Peyer's patch (tissue), 4 donors: ENCODE results near the gene SH3PXD2B. TPM values are rescaled to one million over a fixed set of nuclear protein-coding genes. Genes with fewer than 3 reads are reported as not detected.

Source experiments
- DNase-seq, 3 donors: peaks; one replicate each; pipeline ENCODE4 v3.0.0-alpha.2; 2017 to 2019
- H3K27ac ChIP-seq, 4 donors: fragments of 200-600 bp; sonication (generic); one replicate each; pipeline ENCODE4 v1.5.1; 2016 to 2019
- H3K27me3 ChIP-seq, 2 donors: fragments of 200-600 bp; sonication (generic); one replicate each; pipeline ENCODE4 v1.5.1; 2019
- H3K36me3 ChIP-seq, 3 donors: fragments of 200-600 bp; sonication (generic); one replicate each; pipeline ENCODE4 v1.5.1; 2016 to 2019
- H3K4me1 ChIP-seq, 4 donors: fragments of 200-600 bp; sonication (generic); one replicate each; pipeline ENCODE4 v1.5.1; 2016 to 2019
- H3K4me3 ChIP-seq, 4 donors: fragments of 200-600 bp; sonication (generic); 1 replicate in 3 of 4; 2 replicates in 1 of 4; pipeline ENCODE4 v1.5.1; 2016 to 2019; ENCODE audit warnings: mild to moderate bottlenecking in 1 of 4
- H3K9me3 ChIP-seq, 4 donors: fragments of 200-600 bp; sonication (generic); one replicate each; pipeline ENCODE4 v1.5.1; 2016 to 2019; ENCODE audit warnings: mild to moderate bottlenecking in 1 of 4
- CTCF ChIP-seq, 6 experiments: fragments of 450-650 bp in 4 of 6; fragments of 200-600 bp in 2 of 6; sonication (generic) in 1 of 6; IDR thresholded peaks; one replicate each; pipeline ENCODE4 v1.5.1; 2017 to 2019; ENCODE audit warnings: antibody characterized with exemption in 6 of 6, mild to moderate bottlenecking in 3 of 6, moderate library complexity in 1 of 6
- POLR2A ChIP-seq, 2 donors: fragments of 450-650 bp; IDR thresholded peaks; one replicate each; pipeline ENCODE4 v1.5.1; 2017; ENCODE audit warnings: antibody characterized with exemption in 2 of 2, mild to moderate bottlenecking in 2 of 2, moderate library complexity in 2 of 2
- total RNA-seq, 4 donors: library from RNA; depleted of rRNA; stranded (reverse); fragments of >200 nt; gene quantifications; one replicate each; pipeline ENCODE4 v1.1.0, GENCODE V29; 2016

Gene SH3PXD2B
- total RNA-seq, 4 donors from 2014 or later = 5.8 to 26.4 (median 11.7) TPM

DNA sequence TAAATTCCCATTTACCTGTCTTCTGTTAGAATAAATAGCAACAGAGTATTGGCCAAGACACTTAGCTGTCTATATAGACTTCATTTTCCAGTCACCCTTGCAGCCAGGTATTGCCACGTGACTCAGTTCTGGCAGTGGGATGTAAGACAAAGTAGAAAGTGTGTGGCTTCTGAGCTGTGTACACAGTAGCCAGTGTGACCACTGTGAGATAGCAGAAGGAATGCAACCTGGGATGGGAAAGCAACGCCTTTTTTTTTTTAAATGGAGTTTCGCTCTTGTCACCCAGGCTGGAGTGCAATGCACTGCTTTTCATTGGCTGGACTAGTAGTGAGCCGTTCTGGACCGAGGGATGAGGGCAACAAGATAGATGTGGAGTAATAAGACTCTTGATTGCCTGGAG, 106.2 kb downstream of the SH3PXD2B start:
- peaks cover 0 to 26% (median 0%) of the 10 kb centered on the region in 3 donors for H3K36me3 ChIP-seq
- H3K4me3 ChIP-seq = no peak overlapping the region
- DNase-seq = no peak
- no peaks in the 10 kb centered on the region for H3K27me3 ChIP-seq
- no peaks in the 10 kb centered on the region for H3K4me1 ChIP-seq
- no peak overlapping the region for H3K27ac ChIP-seq
- H3K9me3 ChIP-seq = no peaks in the 10 kb centered on the region
- TF ChIP-seq CTCF (IDR thresholded peaks at IDR 0.05) = no peak
- no peak for TF ChIP-seq POLR2A (IDR thresholded peaks at IDR 0.05)

DNA sequence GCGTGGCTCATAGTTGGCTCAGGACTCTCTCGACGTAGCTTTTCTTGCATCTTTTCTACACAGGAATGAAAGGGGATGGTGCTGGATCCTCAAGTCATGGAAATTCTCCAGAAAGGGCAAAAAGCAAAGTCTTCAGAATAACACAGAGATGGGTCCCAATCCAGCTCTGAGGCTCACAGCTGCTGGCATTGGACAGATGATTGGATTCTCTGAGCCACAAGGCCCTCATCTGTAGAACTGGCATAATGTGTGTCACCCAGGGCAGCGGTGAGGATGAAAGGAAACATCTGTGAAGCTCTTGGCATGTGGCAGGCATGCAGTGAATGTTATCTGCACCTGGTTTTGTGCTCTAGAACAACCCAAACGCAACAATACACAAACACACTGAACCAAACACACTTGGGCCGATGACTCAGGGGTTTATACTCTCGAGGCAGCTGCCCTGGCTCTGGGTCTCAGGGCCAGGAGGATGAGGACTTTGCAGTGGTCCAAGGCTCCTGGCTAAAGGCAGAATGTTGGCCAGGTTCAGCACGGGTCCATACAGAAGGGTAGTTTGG, 106.8 kb downstream of the SH3PXD2B start:
- no peaks in the 10 kb centered on the region for H3K4me1 ChIP-seq
- no peaks in the 10 kb centered on the region for H3K9me3 ChIP-seq
- TF ChIP-seq POLR2A (IDR thresholded peaks at IDR 0.05) (no peak), CTCF (IDR thresholded peaks at IDR 0.05) (no peak)
- no peak for DNase-seq
- H3K27me3 ChIP-seq = no peaks in the 10 kb centered on the region
- H3K27ac ChIP-seq = no peak overlapping the region
- peaks cover 0 to 24% (median 0%) of the 10 kb centered on the region in 3 donors for H3K36me3 ChIP-seq
- no peak overlapping the region for H3K4me3 ChIP-seq

- no peak for DNase-seq
- Histone ChIP-seq H3K27ac (no peak overlapping the region), H3K4me3 (no peak overlapping the region), H3K36me3 (peaks cover 0 to 26% (median 0%) of the 10 kb centered on the region in 3 donors), H3K27me3 (no peaks in the 10 kb centered on the region), H3K9me3 (no peaks in the 10 kb centered on the region), H3K4me1 (no peaks in the 10 kb centered on the region)
- TF ChIP-seq CTCF (IDR thresholded peaks at IDR 0.05) (no peak), POLR2A (IDR thresholded peaks at IDR 0.05) (no peak)
Observed at GRCh38 chr5:172345881-172346280, 108.4 kb downstream of the SH3PXD2B start.

- Histone ChIP-seq H3K27ac (no peak overlapping the region), H3K9me3 (no peaks in the 10 kb centered on the region), H3K4me1 (no peaks in the 10 kb centered on the region), H3K4me3 (no peak overlapping the region), H3K27me3 (no peaks in the 10 kb centered on the region), H3K36me3 (peaks cover 0 to 20% (median 0%) of the 10 kb centered on the region in 3 donors)
- no peak for DNase-seq
- TF ChIP-seq POLR2A (IDR thresholded peaks at IDR 0.05) (no peak), CTCF (IDR thresholded peaks at IDR 0.05) (no peak)
Observed at GRCh38 chr5:172344855-172345409, 109.4 kb downstream of the SH3PXD2B start.

DNA sequence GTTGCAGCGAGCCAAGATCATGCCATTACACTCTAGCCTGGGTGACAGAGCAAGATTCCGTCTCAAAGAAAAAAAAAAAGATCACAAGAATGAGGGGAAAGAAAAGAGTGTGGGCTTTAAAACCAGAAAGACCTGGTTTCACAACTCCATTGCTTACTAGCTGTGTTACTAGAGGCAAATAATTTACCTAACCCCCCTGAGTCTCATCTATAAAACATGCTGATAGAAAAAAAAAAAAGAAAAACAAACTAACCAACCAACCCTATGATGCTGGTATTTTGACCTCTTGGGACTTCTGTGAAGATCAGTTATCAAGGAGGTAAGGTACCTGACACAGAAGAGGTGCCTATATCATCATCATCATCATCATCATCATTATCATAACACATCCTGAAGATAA, 110.6 kb downstream of the SH3PXD2B start:
- Histone ChIP-seq H3K9me3 (no peaks in the 10 kb centered on the region), H3K27me3 (no peaks in the 10 kb centered on the region), H3K36me3 (peaks cover 0 to 11% (median 0%) of the 10 kb centered on the region in 3 donors), H3K27ac (no peak overlapping the region), H3K4me3 (no peak overlapping the region), H3K4me1 (no peaks in the 10 kb centered on the region)
- TF ChIP-seq CTCF (IDR thresholded peaks at IDR 0.05) (no peak), POLR2A (IDR thresholded peaks at IDR 0.05) (no peak)
- DNase-seq = no peak
